Activated CD4-positive, CD25-positive, alpha-beta regulatory T cell treated with anti-CD3 and anti-CD28 coated beads, Interleukin-2, amount 50 U/mL, for 72 hours (primary cell): ENCODE measurements around the gene PSENEN.

Experiments used
- DNase-seq: peaks from one replicate; pipeline ENCODE4 v3.0.0; 2021

PSENEN gene

GRCh38 chr19:35774274-35775045, 29.0 kb downstream of the PSENEN start:
- no peak for DNase-seq

DNA sequence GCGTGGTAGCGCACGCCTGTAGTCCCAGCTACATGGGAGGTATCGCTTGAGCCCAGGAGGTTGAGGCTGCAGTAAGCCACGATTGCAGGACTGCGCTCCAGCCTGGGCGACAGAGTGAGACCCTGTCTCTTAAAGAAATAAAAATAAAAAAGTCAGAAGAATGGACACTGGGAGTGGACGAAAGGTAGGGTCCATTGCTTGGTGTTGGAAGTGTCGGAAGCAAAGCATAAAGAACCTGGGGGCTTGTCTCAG, 29.5 kb downstream of the PSENEN start:
- DNase-seq, result no peak

DNA sequence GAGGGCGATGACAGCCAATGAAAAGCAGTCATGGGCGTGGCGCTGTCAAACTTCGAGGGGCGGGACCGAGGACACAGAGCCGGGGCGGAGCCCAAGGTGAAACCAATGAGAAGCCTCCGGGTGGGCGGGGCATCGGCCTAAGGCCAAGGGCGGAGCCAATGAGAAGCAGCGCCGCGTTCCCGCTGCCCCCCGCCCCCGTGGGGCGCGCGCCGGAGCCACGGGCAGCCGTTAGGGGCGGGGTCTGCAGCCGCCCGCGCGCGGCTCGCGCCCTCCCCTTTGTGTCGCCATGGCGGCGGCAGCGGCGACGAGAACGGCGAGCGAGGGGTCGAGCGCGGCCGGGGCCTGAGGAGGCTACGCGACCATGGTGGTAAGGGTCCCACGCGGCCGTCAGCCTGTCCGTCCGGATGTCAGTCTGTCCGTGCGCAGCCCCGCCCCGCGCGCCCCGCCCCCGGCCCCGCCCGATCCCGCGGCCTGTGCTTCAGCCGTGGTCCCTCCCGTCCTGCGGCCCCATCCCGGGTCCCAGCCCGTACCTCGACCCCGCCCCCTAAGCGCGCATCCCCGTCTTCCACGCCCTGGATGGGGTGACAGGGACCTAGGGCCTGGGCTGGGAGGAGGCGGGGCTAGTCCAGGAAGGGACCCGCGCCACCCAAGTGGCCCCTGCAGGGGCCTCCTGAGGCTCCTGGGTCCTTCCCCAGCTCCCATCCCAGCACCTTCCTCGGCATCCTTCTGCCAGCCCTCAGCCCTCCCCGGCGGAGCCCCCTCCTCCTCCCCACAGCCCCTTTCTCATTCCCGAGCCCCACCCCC, 30.0 kb downstream of the PSENEN start, which contains the start of gene ARHGAP33:
Gene ARHGAP33, plus strand, starts transcription at position 267 of the 804 bp plus-strand sequence. Its CDS starts 95 bp downstream, at position 362.
- peak; percentile 99 for DNase-seq

GRCh38 chr19:35776102-35776788, 30.8 kb downstream of the PSENEN start:
- no peak for DNase-seq

DNA sequence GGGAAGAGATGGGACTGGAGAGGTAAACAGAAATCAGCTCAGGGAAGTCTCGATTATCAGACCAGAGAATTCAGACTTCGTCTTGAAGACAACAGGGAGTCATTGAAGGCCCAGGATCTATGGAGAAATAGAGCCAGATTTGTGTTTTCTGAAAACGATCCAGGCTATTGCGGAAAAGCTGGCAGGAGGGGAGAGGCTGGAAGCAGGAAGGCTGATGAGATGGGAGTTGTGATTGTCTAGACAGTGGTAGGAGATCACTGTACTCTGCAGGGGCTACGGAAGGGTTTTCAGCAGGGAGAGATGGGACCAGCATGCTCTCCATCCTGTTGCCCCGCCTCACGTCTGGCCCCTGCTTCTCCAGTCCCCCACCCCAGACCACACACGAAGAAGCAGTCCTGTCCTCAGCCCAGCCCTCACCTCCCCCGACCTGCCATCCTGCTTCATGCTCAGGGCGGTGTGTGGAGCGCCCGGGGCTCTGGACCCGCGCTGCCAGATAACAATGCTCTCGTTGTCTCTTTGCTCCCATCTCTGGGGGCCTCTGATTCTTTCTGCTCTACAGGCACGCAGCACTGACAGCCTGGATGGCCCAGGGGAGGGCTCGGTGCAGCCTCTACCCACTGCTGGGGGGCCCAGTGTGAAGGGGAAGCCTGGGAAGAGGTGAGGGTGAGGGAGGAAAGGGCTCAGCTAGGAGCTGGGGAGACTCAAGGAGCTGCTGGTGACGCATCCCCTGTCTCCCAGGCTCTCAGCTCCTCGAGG, 31.8 kb downstream of the PSENEN start:
- DNase-seq, result no peak

GRCh38 chr19:35777961-35778360, 32.5 kb downstream of the PSENEN start:
- DNase-seq, result no peak

GRCh38 chr19:35779033-35779432, 33.6 kb downstream of the PSENEN start:
- DNase-seq, result no peak

GRCh38 chr19:35780058-35780457, 34.6 kb downstream of the PSENEN start:
- DNase-seq, result no peak

DNA sequence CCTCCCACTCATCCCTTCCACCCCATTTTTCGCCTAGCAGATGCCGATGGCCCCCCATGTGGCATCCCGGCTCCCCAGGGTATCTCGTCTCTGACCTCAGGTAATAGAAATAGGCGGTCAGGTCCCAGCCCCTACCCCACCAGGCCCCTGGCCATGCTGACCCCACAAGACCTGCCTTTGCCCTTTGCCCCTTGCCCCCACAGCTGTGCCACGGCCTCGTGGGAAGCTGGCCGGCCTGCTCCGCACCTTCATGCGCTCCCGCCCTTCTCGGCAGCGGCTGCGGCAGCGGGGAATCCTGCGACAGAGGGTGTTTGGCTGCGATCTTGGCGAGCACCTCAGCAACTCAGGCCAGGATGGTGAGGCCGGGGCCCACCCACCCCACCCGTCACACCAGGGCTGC, 35.3 kb downstream of the PSENEN start:
- DNase-seq, result no peak

DNA sequence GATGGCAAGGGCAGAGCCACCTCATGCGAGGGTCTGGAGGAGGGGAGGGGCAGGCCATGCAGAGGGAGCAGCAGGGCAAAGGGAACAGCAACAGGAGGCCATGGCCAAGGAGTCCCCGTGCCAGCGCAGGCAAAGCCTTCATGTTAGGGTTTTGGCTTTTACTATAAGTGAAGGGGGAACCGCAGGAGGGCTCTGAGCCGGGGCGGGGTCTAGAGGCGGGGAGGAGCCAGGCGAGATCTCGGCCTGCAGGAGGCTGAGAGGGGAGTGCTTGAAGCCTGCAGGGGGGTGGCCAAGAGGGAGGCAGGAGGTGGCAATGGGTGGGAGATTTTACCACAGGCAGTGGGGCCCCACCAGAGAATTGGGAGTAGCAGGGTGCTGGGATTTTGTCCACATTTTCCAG, 36.2 kb downstream of the PSENEN start:
- DNase-seq, result no peak

DNA sequence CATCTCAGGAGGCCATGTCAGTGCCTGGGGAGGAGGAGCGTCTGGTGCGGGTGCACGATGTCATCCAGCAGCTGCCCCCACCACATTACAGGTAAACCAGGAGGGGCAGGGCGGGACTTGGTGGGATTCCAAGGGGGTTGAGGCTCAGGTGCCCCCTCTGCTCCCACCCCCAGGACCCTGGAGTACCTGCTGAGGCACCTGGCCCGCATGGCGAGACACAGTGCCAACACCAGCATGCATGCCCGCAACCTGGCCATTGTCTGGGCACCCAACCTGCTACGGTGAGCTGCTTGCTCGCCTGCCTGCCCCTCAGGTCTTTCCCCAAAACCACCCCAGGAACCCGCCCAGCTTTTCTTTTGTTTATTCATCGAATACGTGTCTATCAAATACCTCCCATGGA, 37.1 kb downstream of the PSENEN start:
- DNase-seq, result no peak

DNA sequence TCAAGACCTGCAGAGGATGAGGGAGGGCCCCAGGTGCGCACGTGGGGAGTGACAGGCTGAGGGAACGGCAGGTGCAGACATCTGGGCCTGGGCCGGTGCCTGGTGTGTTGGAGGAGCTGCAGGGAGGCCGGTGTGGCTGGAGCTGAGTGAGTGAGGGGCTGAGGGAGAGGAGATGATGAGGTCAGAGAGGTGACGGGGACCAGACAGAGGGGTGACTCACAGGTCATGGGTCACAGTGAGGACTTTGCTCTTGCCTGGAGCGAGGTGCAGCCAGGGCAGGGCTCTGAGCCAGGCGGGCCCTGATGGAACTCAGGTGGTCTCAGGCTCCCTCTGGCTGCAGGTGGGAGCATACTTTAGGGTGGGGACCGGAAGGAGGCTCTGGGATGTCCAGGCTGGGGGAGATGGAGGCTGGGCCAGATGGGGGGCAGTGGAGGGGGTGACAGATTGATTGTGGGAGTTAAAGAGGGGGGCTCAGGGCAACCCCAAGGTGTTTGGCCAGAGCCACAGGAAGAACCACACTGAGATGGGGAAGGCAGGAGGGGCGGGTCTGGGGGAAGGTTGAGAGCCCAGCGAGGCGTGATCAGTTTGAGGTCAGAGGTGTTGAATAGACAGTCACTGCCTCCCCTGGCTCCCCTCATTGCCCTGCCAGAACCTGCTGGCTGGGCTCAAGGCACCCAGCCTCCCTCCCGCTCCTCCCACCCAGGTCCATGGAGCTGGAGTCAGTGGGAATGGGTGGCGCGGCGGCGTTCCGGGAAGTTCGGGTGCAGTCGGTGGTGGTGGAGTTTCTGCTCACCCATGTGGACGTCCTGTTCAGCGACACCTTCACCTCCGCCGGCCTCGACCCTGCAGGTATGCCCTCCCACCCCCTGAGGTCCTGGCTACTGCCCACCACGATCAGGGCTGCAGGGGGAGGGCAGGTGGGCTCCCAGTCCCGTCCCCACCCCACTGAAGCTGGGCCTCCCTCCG, 38.3 kb downstream of the PSENEN start:
- DNase-seq, result no peak

GRCh38 chr19:35784503-35785338, 39.3 kb downstream of the PSENEN start:
- DNase-seq, result no peak

GRCh38 chr19:35785339-35785627, 39.8 kb downstream of the PSENEN start:
- no peak for DNase-seq

- DNase-seq, result no peak
Measured at GRCh38 chr19:35786299-35787160, 41.1 kb downstream of the PSENEN start.

- no peak for DNase-seq
Measured at GRCh38 chr19:35787227-35787799, 41.9 kb downstream of the PSENEN start.

DNA sequence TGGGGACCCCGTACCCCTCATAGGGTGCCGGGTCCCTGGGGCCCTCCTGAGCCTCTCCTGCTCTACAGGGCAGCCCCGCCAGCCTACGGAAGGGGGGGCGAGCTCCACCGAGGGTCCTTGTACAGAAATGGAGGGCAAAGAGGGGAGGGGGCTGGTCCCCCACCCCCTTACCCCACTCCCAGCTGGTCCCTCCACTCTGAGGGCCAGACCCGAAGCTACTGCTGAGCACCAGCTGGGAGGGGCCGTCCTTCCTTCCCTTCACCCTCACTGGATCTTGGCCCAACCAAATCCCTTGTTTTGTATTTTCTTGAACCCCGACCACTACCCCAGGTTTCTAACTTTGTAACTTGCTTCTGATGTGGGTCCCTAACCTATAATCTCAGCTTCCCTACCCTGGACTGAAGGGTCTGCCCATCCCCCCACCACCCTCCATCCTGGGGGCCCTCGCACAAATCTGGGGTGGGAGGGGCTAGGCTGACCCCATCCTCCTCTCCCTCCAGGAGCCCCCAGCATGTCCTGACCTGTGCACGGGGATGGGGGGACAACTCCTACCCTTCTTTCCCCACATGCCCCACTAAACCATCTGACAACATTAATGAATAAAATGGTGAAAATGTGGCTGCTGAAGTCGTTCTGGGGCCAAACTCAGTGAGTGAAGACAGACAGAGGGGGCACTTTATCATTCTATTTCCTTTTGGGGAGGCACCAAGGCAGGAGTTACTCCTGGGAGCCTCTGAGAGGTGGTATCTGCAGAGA, 42.9 kb downstream of the PSENEN start:
- no peak for DNase-seq

DNA sequence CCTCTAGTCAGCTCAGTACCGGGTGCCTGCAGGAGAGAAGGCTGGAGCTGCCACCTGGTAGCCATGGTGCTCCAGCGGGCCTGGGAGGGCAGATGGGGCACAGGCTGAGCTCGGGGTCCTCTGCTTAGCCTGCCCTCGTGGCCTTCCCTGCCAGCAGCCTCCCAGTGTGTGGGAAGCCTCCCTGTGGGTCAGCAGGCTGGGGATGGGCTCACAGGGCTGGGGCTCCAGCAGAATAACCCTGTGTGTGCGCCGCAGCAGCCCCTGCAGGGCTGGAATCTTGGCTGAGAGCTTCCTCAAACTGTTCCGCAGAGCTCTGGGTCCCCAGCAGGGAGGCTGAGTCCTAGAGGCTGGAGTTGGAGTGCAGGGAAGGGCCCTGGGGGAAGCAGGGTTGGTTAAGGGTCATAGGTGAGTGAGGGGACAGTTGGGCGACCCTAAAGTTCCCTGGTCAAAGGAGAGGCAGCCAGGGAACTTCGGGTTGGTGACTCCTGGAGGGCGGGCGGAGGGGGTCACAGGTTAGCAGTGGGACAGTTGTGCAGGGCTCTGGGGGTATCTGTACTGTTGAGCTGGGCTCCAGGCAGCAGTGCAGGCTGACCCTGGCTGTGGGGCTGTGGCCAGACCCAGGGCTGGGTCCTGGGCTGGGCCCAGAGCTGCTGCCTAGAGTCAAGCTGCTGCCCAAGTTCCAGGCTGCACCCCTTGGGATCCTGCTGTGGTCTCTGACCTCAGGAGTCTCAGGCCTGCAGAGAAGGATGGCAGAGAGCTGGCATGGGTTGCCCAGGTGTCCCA, 43.9 kb downstream of the PSENEN start:
- no peak for DNase-seq
